HepG2 (cell line): ENCODE data around the gene ANAPC1. TPM values are rescaled to one million over a fixed set of nuclear protein-coding genes. Genes with fewer than 3 reads are reported as not detected.

ENCODE experiments used
- ARNTL ChIP-seq: sonication (generic); formaldehyde crosslinking; IDR thresholded peaks from 2 replicates; pipeline ENCODE4 v1.4.0; 2020; ENCODE audit warnings: mild to moderate bottlenecking, missing genetic modification reagents
- ASH2L ChIP-seq: fragments of 300-600, 200-600 bp; sonication (generic); IDR thresholded peaks from 2 replicates; pipeline ENCODE4 v1.7.0; 2017; ENCODE audit warnings: low read depth, mild to moderate bottlenecking, moderate library complexity, mixed read lengths, low read length; ENCODE audit not compliant: insufficient read length
- ATM ChIP-seq: fragments of 450-650 bp; IDR thresholded peaks from 2 replicates; pipeline ENCODE4 v1.7.1; 2017; ENCODE audit warnings: mild to moderate bottlenecking, borderline replicate concordance
- BCL3 ChIP-seq: sonication (generic); formaldehyde crosslinking; IDR thresholded peaks from 2 replicates; pipeline ENCODE4 v1.5.1; 2020; ENCODE audit warnings: mild to moderate bottlenecking, missing genetic modification reagents, moderate library complexity
- CSRNP1 ChIP-seq: sonication (generic); formaldehyde crosslinking; IDR thresholded peaks from 2 replicates; pipeline ENCODE4 v1.8.1; 2023; ENCODE audit warnings: mild to moderate bottlenecking, missing genetic modification reagents
- FIP1L1 ChIP-seq: fragments of 200-400 bp; formaldehyde crosslinking; IDR thresholded peaks from 2 replicates; pipeline ENCODE4 v1.6.1; 2018; ENCODE audit warnings: low read depth, mild to moderate bottlenecking, low read length, moderate library complexity, borderline replicate concordance; ENCODE audit not compliant: insufficient read depth
- FOXO4 ChIP-seq: sonication (generic); formaldehyde crosslinking; conservative IDR thresholded peaks from 2 replicates; pipeline ENCODE4 v1.8.1; 2023; ENCODE audit warnings: missing genetic modification reagents
- HOXA3 ChIP-seq: sonication (generic); formaldehyde crosslinking; IDR thresholded peaks from 2 replicates; pipeline ENCODE4 v1.5.0; 2020; ENCODE audit warnings: missing genetic modification reagents
- KLF11 ChIP-seq: IDR thresholded peaks from 2 replicates; pipeline ENCODE4 v1.6.1; 2016; ENCODE audit warnings: missing compliant biosample characterization
- MZF1 ChIP-seq: sonication (generic); formaldehyde crosslinking; IDR thresholded peaks from 2 replicates; pipeline ENCODE4 v1.8.1; 2023; ENCODE audit warnings: mild to moderate bottlenecking, missing genetic modification reagents, borderline replicate concordance
- PITX1 ChIP-seq: sonication (generic); formaldehyde crosslinking; IDR thresholded peaks from 2 replicates; pipeline ENCODE4 v1.5.1; 2020; ENCODE audit warnings: mild to moderate bottlenecking, missing genetic modification reagents
- RBFOX2 ChIP-seq: fragments of 200-400 bp; formaldehyde crosslinking; IDR thresholded peaks from 2 replicates; pipeline ENCODE4 v1.6.1; 2017; ENCODE audit warnings: low read depth, mild to moderate bottlenecking, low read length
- SAP130 ChIP-seq: IDR thresholded peaks from 2 replicates; pipeline ENCODE4 v1.6.1; 2016; ENCODE audit warnings: low read depth
- SUZ12 ChIP-seq: fragments of 150-350 bp; IDR thresholded peaks from 2 replicates; pipeline ENCODE4 v1.6.1; 2014; ENCODE audit warnings: low read depth, low read length
- TBX3 ChIP-seq: fragments of 450-650 bp; IDR thresholded peaks from 2 replicates; pipeline ENCODE4 v1.6.1; 2017; ENCODE audit warnings: antibody characterized with exemption, mild to moderate bottlenecking, inconsistent platforms, borderline replicate concordance
- XRCC5 ChIP-seq: fragments of 200-400 bp; formaldehyde crosslinking; optimal IDR thresholded peaks from 2 replicates; pipeline ENCODE3; 2017; ENCODE audit warnings: mild to moderate bottlenecking, low read length
- ZHX1 ChIP-seq: sonication (generic); formaldehyde crosslinking; IDR thresholded peaks from 2 replicates; pipeline ENCODE4 v1.8.1; 2022; ENCODE audit warnings: low read depth, mild to moderate bottlenecking, missing genetic modification reagents
- ZKSCAN8 ChIP-seq: IDR thresholded peaks from 2 replicates; pipeline ENCODE4 v1.6.1; 2016; ENCODE audit warnings: borderline replicate concordance, missing genetic modification reagents, missing compliant biosample characterization
- ZNF205 ChIP-seq: IDR thresholded peaks from 2 replicates; pipeline ENCODE4 v1.6.1; 2018; ENCODE audit warnings: missing biosample characterization, missing genetic modification reagents
- ZNF230 ChIP-seq: sonication (generic); formaldehyde crosslinking; IDR thresholded peaks from 2 replicates; pipeline ENCODE4 v1.4.0; 2020; ENCODE audit warnings: mild to moderate bottlenecking, missing genetic modification reagents
- ZNF607 ChIP-seq: sonication (generic); formaldehyde crosslinking; IDR thresholded peaks from 2 replicates; pipeline ENCODE4 v1.5.1; 2020; ENCODE audit warnings: missing genetic modification reagents, mild to moderate bottlenecking, borderline replicate concordance
- ZNF878 ChIP-seq: sonication (generic); formaldehyde crosslinking; IDR thresholded peaks from 2 replicates; pipeline ENCODE4 v1.8.1; 2023; ENCODE audit warnings: mild to moderate bottlenecking, missing genetic modification reagents, moderate library complexity
- ZSCAN12 ChIP-seq: sonication (generic); formaldehyde crosslinking; IDR thresholded peaks from 2 replicates; pipeline ENCODE4 v1.9.0; 2021; ENCODE audit warnings: mild to moderate bottlenecking, missing genetic modification reagents
- polyA plus RNA-seq, 8 experiments: library from polyadenylated mRNA; depleted of rRNA in 3 of 8; stranded (reverse) in 7 of 8; unstranded in 1 of 8; fragments of >200 nt; fragmentation: Illumina TruSeq in 4 of 8; extraction: Trizol in 4 of 8; gene quantifications; 2 replicates each; pipeline versions ENCODE4 v1.2.1 to v1.2.3, GENCODE V29; 2011 to 2016; ENCODE audit warnings: low read depth in 4 of 8, missing spikeins in 1 of 8, mixed read lengths in 1 of 8; ENCODE audit not compliant: insufficient read depth in 1 of 8
- total RNA-seq, 5 experiments: library from RNA; depleted of rRNA; stranded (reverse); fragments of >200 nt; fragmentation: Illumina TruSeq; extraction: Trizol; gene quantifications; 2 replicates each; pipeline ENCODE4 v1.2.3, GENCODE V29; 2016; ENCODE audit warnings: low read depth in 1 of 5

The ANAPC1 gene
- total and polyA plus RNA-seq, 2 of the 13 experiments (the other 11 are each of a cell fraction or from before 2014, with no cell fraction given): 50.0 to 89.7 TPM

- TF ChIP-seq SUZ12 (no peak), RBFOX2 (peak; percentile 56; the same call in 1 of the 2 replicates), ZKSCAN8 (CRISPR knock-in tag) (peak; percentile 51; the same call in 1 of the 2 replicates), HOXA3 (CRISPR knock-in tag) (peak; percentile 76), ZNF205 (CRISPR knock-in tag) (peak; percentile 75), ZNF878 (CRISPR knock-in tag) (no peak), FOXO4 (CRISPR knock-in tag) (no peak), XRCC5 (no peak), MZF1 (CRISPR knock-in tag) (no peak), ZHX1 (CRISPR knock-in tag) (peak; percentile 85), TBX3 (no peak), KLF11 (CRISPR knock-in tag) (0 out of 2 replicates have a peak, but pooled peaks have one; percentile 35), ASH2L (peak; percentile 72), CSRNP1 (CRISPR knock-in tag) (peak; percentile 21; the same call in 1 of the 2 replicates), ZNF607 (CRISPR knock-in tag) (peak; percentile 54; the same call in 1 of the 2 replicates), PITX1 (CRISPR knock-in tag) (peak; percentile 80; the same call in 1 of the 2 replicates), ZSCAN12 (CRISPR knock-in tag) (0 out of 2 replicates have a peak, but pooled peaks have one; percentile 69), ZNF230 (CRISPR knock-in tag) (no peak), ARNTL (CRISPR knock-in tag) (peak; percentile 49; the same call in 1 of the 2 replicates), BCL3 (CRISPR knock-in tag) (no peak), SAP130 (CRISPR knock-in tag) (peak; percentile 91), FIP1L1 (no peak), ATM (no peak)
These were observed 36.0 kb upstream of the ANAPC1 start (continued) for GRCh38 chr2:111919794-111920608.
